GM15510 (cell line): Measurements from ENCODE around the gene IQSEC1.

Source experiments
- POLR2A ChIP-seq: IDR thresholded peaks from 3 replicates; pipeline ENCODE4 v1.6.1; 2011; ENCODE audit warnings: borderline replicate concordance; ENCODE audit not compliant: insufficient read length; ENCODE audit errors: extremely low read depth

Gene IQSEC1

DNA sequence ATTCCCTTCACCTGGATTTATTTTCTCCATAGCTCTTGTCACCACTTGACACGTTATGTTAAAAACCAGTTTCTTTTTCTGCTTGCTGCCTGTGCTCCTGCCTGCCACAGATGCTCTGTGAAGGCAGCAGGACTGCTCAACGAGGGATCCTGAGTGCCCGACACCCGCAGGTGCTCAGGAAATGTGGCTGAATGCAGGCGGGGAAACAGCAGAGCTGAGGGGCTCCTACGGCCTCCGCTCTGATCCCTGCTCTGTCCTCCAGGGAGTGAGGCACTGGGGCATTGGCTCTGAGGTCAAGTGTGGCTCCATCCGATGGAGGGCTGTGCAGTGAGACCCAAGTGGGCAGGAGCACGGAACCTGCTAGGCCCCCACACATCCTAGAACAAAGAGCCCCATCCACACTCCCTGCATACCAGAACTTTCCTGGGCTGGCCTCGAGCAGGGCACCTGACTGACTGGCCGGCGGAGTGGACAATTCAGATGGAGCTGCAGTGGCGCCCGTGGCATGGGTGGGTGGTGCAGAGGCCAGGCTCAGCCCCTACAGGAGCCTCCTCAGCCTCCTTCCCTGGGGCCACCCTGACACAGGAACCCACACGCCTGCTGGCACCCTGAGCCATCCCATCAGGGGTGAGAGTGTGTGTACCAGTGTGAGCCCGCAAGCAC, 27.9 kb downstream of the IQSEC1 start:
- TF ChIP-seq POLR2A: no peak

DNA sequence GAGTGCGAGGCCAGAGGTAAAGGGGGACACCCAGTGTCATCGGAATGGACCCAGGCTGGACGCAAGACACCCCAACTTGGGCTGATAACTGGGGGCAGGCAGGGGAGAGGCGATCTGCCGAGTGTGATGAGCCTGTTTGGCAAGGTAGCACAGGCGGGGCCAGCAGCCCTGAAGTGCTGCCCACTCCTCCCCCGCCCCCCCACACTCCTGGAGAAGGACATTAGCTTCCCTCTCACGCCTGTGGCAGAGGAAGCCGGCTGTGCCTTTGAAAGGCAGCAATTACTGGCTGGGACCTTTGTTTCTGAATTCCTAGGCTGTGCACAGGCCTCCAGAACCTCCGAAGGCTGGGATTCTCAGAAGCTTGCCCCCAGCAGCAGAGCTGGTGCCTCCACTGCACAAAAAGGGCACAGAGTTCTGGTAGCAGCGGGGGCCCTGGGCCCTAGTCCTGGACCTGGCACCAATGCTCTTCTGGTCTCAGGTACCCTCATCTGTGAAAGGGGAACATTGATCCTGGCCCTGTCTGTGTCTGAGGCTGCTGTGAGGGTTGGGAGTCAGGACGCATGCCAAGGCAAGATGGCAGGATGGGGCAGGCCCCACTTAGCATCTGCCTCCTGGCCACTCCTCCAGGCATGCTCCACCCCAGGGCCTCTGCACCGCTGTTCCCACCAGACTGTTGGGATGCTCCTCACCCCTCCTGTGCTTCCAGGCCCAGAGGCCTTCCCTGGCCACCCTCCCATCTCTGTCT, 28.6 kb downstream of the IQSEC1 start:
- TF ChIP-seq POLR2A: no peak

DNA sequence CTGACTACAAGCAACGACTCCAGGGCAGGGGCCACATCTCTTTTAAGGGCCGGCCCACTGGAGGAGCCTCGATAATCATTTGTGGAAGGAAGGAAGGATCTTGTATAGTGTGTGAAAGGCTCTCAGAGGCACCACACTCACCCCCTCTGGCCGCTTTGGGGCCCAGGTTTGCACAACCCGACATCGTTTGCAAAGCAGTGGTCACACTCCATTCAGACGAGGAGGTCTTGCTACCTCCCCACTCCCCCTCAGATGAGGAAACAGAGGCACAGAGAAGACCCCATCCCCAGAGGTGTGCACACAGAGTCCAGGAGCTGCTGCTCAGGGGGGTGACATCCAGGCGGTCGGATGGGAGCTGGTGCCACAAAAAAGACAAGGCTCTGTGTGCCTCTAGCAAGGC, 29.6 kb downstream of the IQSEC1 start:
- TF ChIP-seq POLR2A: no peak

DNA sequence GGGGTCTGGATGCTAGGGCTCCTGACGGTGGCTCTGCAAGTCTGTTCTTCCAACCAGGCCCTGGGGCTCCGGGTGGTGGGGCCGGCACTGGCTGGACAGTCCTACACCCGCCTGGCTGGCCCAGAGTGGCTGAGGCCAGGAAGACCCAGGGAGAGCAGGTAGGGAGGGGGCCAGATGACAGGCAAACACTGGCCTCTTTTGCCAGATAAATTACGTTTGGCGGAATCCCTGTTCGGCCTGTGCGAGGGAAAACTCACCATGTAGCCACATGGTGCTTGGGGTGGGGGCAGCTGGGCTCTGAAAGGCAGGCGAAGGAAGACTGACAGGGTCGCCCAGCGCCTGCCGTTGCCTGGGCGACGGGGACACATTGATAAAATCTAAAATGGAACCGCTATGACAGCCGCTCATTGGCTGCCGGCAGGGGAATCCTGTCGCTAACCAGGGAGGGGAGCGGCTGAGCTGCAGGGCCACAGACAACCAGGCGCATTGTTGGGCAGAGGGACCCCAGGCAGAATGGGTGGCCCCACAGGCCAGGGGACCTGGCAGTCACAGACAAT, 30.4 kb downstream of the IQSEC1 start:
- no peak for TF ChIP-seq POLR2A

DNA sequence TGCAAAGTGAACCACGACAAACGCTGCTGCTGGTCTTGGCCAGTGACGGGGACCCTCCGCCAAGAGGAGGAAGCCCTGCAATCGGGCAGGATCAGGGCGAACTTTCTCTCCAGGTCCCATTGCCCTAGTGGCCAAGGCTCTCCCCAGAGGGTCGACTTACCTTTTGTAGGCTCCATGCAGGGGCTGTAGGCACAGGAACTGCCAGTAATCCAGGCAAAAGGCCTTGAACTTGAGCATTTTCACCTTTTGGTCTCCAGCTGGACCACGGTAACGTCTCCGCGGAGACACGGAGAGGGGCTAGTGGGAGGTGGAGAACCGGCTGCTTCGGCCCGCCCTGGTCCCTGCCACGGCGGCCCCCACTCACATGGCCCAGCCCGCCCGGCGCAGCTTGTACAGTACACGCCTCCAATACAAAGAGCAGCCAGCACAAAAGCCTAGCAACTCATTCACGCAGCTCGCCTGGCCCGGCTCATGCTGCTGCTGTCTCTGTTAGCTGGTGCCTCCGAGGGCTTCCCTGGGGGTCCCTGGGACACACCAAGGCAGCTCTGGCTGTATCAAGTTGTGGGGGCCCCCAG, 31.0 kb downstream of the IQSEC1 start:
- TF ChIP-seq POLR2A: no peak

DNA sequence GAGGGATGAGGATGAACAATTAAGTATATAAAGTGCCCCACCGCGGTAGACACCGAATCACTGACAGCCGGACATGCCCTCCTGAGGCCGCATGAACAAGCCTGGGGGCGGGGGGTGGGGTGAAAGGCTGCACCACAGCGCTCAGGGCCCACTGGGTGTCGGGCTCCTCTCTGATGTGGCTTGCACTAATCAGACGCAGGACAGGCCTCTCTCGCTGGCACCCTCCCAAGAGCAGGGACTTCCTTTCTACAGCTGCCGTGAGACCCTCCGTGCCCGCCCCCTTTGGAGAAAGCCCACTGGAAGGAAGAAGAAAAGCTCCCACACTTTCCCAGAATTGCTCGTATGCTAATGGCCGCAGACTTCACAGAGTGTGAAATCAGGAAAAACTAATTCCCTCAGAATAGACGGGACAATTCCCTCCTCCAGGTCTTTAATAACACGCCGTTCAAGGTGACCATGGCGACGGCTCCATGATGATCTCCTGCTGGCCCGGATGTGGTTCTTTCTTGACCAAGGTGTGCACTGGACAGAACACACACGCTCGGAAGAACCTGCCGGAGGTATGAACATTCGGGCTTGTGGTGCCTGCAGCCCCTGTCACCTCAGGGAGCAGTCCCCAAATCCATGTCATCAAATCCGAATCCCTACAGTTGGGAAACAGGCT, 32.0 kb downstream of the IQSEC1 start:
- no peak for TF ChIP-seq POLR2A

DNA sequence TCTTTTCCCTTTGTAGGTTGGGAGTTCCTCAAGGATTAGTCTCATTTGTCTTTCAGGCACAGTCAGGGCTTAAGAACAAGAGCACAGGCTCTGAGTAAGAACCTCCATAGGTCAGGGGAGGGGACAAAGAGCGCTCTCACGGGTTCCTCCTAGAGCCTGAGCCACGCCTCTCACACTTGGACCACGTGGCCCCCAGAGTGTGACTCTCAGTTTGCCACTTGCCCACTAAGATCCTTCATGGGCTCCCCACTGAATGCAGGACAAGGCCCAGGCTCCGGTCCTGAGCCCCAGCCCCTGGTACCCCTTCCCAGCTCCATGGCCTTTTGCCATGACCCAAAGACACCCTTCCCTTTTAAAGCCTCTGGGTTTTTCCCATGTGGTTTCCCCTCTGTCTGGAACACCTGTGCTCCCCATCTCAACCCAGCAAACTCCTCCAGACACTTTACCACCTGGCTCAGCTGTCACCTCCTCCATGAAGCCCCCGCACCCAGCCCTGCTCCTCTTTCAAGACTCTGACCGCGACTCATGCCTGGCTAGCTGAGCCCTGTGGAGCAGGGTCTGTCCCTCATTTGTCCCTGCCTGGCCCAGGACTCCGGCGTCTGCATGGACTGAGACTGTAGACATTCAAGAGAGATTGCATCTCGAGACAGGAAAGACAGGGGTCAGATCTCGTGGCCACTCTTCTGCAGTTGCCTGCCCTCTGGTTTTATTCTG, 32.7 kb downstream of the IQSEC1 start:
- TF ChIP-seq POLR2A: no peak

DNA sequence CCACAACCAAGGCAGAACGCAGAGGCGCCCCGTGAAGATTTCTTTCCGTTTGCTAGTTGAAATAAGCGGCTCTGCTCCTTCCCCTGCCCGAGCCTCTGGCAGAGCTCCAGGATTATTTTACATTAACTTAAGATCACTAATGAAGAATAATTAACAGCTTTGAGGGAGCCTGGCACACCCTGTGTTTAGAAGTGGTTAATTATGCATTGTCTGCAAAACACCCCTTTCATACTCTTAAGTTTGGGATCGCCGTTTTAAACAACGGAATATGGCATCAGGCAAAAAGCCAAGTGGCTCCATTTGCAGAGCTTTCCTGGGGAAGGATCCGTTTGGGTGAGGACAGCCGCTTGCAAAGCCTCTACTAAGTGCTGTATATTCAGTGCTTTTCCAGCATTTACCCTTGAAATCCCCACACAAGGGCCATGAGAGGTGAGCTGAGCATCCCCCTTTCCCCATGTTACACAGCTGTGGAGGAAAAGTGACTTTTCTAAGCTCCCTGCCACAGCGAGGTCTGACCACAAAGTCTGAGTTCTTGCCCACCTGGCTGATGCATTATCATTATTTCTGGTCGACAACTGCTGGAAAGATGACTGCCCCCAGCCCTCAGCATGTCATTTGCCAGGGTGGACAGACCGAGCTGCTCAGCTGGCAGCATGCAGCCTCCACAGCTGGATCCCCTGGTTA, 33.9 kb downstream of the IQSEC1 start:
- TF ChIP-seq POLR2A: no peak

DNA sequence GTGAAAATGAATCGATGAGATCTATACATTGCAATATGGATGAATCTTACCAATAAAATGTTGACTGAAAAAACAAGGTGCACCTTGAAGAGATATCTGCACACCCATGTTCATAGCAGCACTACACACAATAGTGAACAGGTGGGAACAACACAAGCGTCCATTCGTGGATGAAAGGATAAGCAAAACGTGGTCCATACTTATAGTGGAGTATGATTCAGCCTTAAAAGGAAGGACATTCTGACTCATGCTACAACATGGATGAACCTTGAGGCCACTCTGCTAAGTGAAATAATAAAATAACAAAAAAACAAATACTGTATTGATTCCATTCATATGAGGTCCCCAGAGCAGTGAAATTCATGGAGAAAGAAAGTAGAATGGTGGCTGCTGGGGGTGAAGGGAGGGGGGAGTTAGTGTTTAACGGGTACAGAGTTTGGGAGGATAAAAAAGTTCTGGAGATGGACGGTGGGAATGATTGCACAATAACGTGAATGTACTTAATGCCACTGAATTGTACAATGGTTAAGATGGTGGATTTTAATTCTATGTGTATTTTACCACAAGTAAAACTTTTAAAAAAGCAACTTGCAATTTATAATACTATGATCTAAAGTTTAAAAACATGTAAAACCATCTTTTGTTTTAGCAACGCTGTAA, 35.6 kb downstream of the IQSEC1 start:
- TF ChIP-seq POLR2A: no peak

DNA sequence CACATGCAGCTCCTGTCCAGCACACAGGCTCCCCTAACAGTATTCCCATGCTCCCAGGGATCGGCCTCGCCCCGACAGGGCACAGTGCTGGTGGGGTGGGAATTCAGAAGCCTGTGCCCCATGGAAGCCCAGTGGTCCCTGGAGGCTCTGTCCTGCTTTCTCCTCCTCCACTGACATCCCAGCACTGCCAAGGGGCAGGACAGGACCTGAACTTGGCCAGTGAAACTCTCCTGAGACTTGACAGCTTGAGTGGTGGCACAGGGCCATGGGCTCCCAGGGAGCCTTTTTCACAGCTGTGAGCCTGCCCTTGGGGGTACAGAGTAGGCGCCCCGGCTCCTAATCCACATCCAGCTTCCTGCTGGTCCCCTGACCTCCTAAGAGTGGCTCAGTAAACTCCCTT, 38.4 kb downstream of the IQSEC1 start:
- TF ChIP-seq POLR2A: no peak

DNA sequence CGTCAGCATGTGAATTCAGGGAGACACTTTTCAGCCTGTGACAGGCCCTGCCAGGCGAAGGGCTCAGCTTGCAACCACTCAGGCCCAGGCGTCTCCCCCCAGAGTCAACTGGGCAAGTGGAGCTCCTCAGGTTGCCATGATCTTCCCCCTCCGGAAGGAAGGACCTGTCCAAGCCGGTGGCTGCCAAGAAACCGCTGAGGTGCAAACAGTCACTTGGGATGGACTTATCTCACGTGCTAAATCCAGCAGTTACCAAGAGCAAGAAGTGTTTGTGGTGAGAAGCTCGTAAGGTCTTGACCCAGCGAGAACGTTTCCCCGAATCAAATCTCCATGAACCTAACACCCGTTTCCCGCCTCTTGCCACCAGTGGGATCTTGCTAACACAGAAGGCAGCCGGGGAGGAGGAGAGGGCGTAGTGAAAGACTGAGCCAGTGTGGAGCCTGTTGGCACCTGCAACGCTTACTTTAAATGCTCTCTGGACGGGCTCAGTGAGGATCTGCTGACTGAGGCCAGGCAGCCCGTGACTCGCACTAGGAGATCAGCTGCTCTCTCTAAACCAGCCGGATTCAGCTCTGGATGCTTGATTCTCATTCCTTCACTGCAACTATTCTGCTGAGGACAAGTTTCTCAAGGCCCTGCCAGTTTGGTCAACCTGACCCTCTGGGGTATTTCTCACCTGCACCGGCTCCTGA, 39.0 kb downstream of the IQSEC1 start:
- no peak for TF ChIP-seq POLR2A

DNA sequence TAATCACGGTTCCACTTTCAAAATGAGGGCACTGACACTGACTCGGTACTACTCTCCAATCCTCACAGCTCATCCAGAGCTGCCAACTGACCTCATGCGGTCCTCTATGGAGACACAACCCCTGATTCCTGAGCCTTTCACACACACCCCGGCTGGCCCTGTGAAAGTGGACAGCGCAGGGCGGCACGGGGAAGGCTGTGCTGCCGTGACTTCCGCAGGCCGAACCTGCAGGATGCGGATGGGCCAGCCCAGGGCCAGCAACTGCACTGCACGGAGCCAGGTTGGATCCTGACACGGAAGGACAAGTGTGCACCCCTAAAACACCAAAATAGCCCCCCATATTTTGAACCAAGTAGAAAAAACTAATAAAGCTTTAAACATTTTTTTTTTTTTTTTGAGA, 41.0 kb downstream of the IQSEC1 start:
- TF ChIP-seq POLR2A: no peak

DNA sequence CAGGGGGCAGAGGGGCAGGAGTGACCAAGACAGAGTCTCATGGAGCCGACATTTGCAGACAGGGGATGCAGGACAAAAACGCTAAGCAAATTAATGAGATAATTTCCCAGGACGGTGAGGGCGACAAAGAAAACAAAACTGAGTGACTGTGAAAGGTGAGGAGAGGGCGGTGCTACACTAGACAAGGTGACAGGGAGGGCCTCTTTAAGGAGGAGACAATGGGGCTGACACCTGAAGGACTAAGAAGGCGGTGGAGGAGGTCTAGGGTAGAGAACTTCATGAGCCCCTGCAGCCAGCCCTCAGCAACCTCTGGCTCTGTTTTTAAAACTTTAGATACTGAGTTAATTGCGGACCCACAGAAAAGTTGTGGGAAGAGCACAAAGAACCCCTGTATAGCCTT, 41.6 kb downstream of the IQSEC1 start:
- TF ChIP-seq POLR2A: no peak

DNA sequence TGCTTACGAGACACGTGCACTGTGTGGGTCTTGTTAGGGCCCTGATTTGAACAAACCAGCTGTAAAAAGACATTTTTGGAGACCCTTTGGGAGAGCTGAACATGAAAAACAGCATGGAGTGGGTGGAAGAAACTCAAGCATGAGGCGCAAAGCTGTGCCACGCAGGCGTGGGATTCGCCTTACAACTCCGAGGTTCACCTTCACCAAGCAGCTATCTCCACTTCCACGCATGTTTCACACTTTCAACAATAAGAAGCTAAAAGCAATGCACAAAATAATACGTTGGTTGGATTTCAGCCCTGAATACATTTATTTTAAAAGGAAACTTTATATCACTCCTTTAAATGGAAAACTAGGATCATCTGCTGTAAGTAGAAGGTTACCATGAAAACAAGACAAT, 42.5 kb downstream of the IQSEC1 start:
- no peak for TF ChIP-seq POLR2A
